Fibroblast of mammary gland (primary cell): ENCODE data around the gene VIPR1.
A peak's percentile ranks its signal among the peaks of the same experiment; 100 is the strongest.
"Not testable (repeated sequence)": the region's sequence is repeated elsewhere in the genome, so short reads cannot be mapped to it uniquely, and the experiment has no call there.

Experiments used
- DNase-seq: peaks from one replicate; pipeline ENCODE4 v3.0.0-alpha.2; 2010; ENCODE audit warnings: low read depth
- H3K4me3 ChIP-seq: 2 replicates; pipeline ENCODE4 v1.5.1; 2011; ENCODE audit warnings: low read depth, mild to moderate bottlenecking, low read length, moderate library complexity; ENCODE audit not compliant: control insufficient read depth
- CTCF ChIP-seq: conservative IDR thresholded peaks from 2 replicates; pipeline ENCODE4 v1.5.1; 2011; ENCODE audit warnings: low read depth, low read length, inconsistent platforms; ENCODE audit not compliant: control insufficient read depth, insufficient read depth

The VIPR1 gene

GRCh38 chr3:42562047-42562907, 59.8 kb downstream of the VIPR1 start:
- H3K4me3 ChIP-seq, result no peak overlapping the region
- DNase-seq, result peak; percentile 34
- TF ChIP-seq CTCF, result no peak

GRCh38 chr3:42569593-42570142, 67.2 kb downstream of the VIPR1 start:
- no peak for DNase-seq
- TF ChIP-seq CTCF, result no peak
- no peak overlapping the region for H3K4me3 ChIP-seq

DNA sequence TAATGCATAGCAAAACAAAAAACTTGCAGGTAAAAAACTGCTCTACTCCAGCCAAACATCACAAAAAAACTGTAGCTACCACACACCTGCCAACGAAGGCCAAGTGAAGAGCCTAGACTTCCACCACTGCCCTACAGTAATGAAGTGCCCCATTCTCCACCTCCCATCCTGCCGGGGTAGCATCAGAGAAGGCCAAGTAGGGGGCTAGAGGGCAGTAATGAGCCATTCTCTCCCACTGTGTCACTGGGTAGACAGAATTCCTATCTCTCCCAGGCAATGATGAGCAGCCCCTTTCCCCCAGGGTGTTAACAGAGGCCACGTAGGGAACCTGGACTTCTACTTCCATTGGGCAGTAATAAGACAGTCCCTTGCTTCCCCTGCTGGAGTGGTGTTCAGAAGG, 69.8 kb downstream of the VIPR1 start:
- H3K4me3 ChIP-seq, result no peak overlapping the region
- peak; percentile 60 for TF ChIP-seq CTCF
- peak; percentile 46 for DNase-seq

DNA sequence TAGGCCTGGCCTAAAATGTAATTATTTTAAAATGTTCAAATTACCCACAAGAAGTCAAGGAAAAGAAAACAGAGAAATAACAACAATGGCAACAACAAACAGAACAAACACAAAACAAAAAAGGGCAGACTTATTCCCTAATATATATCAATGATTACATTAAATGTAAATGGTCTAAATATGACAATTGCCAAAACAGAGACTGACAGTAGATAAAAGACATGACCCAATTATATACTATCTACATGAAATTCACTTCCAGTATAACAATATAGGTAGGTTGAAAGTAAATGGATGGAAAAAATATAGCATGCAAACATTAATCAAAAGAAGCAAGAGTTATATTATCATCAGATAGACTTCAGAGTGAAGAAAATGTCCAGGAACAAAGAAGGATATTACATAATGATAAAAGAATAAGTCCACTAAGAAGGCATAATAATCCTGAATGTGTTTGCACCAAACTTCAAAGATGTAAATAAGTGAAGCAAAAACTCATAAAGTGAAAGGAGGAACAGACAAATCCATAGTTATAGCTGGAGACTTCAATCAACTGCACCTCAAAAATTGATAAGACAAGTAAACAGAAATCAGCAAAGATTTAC, 72.8 kb downstream of the VIPR1 start:
- DNase-seq, result no peak
- no peak for TF ChIP-seq CTCF

DNA sequence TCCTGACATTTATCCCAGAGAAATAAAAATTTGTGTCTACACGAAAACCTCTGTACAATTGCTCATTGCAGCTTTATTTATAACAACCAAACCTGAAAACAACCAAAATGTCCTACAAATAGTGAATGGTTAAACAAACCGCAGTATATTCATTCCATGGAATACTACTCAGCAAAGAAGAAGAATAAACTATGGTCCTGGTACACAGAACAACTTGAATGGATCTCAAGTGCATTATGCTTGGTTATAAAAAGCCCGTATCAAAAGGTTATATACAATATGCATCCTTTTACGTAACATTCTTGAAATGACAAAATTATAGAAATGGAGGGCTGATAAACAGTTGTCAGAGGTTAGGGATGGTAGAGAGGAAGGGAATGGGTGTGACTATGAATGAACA, 75.6 kb downstream of the VIPR1 start:
- TF ChIP-seq CTCF, result no peak
- no peak overlapping the region for H3K4me3 ChIP-seq
- DNase-seq, result no peak

More for the DNA sequence above, 72.8 kb downstream of the VIPR1 start:
- H3K4me3 ChIP-seq, result no peak overlapping the region

- not testable (repeated sequence) for DNase-seq, H3K4me3 ChIP-seq
Measured at GRCh38 chr3:42579346-42579745, 76.9 kb downstream of the VIPR1 start.

DNA sequence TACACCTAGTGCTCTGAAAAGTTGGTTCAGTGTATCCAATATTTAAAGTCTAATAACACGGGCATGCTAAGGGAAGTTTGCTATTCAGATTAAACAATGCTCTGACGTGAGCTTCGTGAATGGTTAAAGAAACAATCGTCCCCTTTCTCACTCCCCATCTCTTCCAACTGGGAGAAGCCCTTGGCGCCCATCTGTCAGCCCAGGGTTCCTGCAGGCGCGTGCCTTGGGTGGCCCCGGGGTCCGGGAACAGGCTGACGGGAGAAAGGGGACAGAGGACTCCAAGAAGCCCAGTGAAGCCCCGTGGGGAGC, 78.9 kb downstream of the VIPR1 start:
- H3K4me3 ChIP-seq, result peak overlapping the region; percentile 71
- peak; percentile 13 for DNase-seq
- TF ChIP-seq CTCF, result no peak
